ENCODE measurements around the gene HOPX. TPM values are rescaled to one million over a fixed set of nuclear protein-coding genes. Genes with fewer than 3 reads are reported as not detected.

HOPX gene
- total RNA-seq, 4 donors from 2014 or later = 0.94 to 5.8 (median 2.1) TPM

GRCh38 chr4:56698329-56698728 is 17.2 kb upstream of the HOPX start:
- TF ChIP-seq, protein P1, sequence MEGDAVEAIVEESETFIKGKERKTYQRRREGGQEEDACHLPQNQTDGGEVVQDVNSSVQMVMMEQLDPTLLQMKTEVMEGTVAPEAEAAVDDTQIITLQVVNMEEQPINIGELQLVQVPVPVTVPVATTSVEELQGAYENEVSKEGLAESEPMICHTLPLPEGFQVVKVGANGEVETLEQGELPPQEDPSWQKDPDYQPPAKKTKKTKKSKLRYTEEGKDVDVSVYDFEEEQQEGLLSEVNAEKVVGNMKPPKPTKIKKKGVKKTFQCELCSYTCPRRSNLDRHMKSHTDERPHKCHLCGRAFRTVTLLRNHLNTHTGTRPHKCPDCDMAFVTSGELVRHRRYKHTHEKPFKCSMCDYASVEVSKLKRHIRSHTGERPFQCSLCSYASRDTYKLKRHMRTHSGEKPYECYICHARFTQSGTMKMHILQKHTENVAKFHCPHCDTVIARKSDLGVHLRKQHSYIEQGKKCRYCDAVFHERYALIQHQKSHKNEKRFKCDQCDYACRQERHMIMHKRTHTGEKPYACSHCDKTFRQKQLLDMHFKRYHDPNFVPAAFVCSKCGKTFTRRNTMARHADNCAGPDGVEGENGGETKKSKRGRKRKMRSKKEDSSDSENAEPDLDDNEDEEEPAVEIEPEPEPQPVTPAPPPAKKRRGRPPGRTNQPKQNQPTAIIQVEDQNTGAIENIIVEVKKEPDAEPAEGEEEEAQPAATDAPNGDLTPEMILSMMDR (IDR thresholded peaks at IDR 0.05; ENCODE audit: low read depth) = no peak

DNA sequence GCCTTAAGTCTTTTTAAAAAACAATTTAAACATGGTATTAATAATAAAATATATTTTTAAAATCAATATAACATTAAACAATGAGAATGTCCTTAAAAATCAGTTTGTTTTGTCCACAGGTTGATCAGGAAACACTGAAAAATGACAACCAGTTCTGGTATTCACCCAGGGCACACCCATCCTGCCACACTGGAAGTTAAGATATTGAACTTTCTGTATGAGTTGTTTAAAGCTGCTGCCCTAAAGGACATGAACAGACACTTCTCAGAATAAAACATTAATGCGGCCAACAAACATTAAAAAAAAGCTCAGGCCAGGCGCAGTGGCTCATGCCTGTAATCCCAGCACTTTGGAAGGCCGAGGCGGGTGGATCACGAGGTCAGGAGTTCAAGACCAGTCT is 15.0 kb upstream of the HOPX start:
- TF ChIP-seq, protein P1 (IDR thresholded peaks at IDR 0.05; ENCODE audit: low read depth) = no peak

- TF ChIP-seq, protein P1 (IDR thresholded peaks at IDR 0.05; ENCODE audit: low read depth) = no peak
Measured at GRCh38 chr4:56692576-56692975, 11.5 kb upstream of the HOPX start.

DNA sequence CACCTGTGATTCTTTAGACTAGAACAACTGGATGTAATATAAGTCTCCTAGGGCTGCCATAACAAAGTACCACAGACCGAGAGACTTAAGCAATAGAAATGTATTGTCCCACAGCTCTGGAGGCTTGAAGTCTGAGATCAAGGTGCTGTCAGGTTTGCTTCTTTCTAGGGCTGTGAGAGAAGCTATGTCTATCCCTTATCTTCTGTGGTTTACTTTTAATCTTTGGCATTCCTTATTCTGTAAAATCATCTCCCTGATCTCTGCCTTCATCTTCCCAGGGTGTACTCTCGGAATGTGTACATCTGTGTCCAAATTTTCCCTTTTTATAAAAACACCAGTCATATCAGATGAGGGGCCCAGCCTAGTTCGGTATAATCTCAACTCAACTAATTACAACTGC is 10.3 kb upstream of the HOPX start:
- TF ChIP-seq, protein P1 (IDR thresholded peaks at IDR 0.05; ENCODE audit: low read depth) = no peak

- TF ChIP-seq, protein P1 (IDR thresholded peaks at IDR 0.05; ENCODE audit: low read depth) = no peak
Measured at GRCh38 chr4:56690393-56690792, 9.3 kb upstream of the HOPX start.

DNA sequence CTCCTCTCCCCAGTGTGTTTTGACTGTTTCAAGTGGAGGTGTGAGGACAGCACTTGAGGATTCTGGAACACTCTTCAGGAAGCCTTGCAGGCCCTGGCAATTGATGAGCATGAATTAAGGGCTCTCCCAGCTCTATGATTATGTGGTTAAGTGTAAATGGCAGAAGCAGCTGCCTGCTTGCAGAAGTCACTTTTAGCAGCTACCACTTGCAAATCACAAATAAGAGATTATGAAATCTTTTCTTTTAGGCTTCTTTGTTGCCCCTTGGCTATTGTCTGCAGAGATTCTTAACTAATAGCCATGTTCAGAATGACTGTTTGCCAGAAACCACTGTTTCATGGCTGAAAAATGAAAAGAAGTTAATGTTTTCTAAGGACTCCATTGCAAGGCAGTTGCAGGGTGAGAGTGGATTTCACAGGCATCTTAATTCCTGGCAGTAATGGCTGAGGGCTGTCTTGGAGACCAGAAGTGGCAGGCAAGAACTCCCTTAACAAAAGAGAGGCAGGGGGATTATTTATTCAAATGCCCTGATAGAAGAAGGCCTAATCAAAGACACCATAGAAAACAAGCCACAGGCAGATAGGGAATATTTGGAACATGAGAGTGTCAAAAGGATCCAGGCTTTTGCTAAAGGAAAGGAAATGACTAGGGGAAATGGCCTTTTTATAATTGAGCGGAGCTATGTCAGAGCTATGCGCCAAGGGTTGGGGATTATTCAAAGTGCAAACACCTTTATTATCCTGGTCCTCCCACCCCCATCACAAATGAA is 8.3 kb upstream of the HOPX start:
- TF ChIP-seq, protein P1 (IDR thresholded peaks at IDR 0.05; ENCODE audit: low read depth) = no peak

- TF ChIP-seq, protein P1 (IDR thresholded peaks at IDR 0.05; ENCODE audit: low read depth) = no peak
Measured at GRCh38 chr4:56688094-56688647, 7.1 kb upstream of the HOPX start.
